GM12878 (cell line): ENCODE data around the gene HOXD9. TPM values are rescaled to one million over a fixed set of nuclear protein-coding genes. Genes with fewer than 3 reads are reported as not detected.

Source experiments
- ATAC-seq: fragments of 200-7000 bp; cut with Tn5 transposase; 3 replicates; pipeline ENCODE4 v1.9.1; 2020; ENCODE audit warnings: mild to moderate bottlenecking, moderate library complexity
- BruUV-seq: library from RNA; stranded (reverse); fragments of 400-500 nt; replicated peaks from 2 replicates; lab custom pipeline; 2021; lab: Mats Ljungman, UMichigan
- CTCF ChIA-PET: fragments of 300-600 bp; sonication (Branson Sonifier 250); formaldehyde crosslinking; extraction: SDS; loops from one replicate; lab custom pipeline; 2021; ENCODE audit warnings: inconsistent platforms; lab: Yijun Ruan, JAX
- POLR2A ChIA-PET: fragments of 350-600 bp; formaldehyde crosslinking; extraction: SDS; loops from one replicate; lab custom pipeline; 2021; ENCODE audit warnings: inconsistent platforms; lab: Charles Lee
- RAD21 ChIA-PET: fragments of 300-600 bp; sonication (Branson Sonifier 250); formaldehyde crosslinking; loops from one replicate; lab custom pipeline; 2023; ENCODE audit warnings: antibody characterized with exemption; ENCODE audit not compliant: unreplicated experiment; lab: Charles Lee
- SMC1A ChIA-PET: fragments of 300-600 bp; sonication (Branson Sonifier 250); formaldehyde crosslinking; loops from one replicate; lab custom pipeline; 2023; ENCODE audit not compliant: unreplicated experiment, uncharacterized antibody; lab: Charles Lee
- DNase-seq: peaks from one replicate; pipeline ENCODE4 v3.0.0-alpha.2; 2011; ENCODE audit warnings: low read depth, low spot score
- FAIRE-seq: peaks from 3 replicates; lab custom pipeline; 2011; peaks lifted over from hg19 to GRCh38; lab: Jason Lieb, UNC
- H2AFZ ChIP-seq: 2 replicates; pipeline ENCODE4 v1.6.0; 2011; ENCODE audit warnings: low read depth, low read length, control low read depth; ENCODE audit not compliant: control insufficient read depth
- H3K27ac ChIP-seq: 2 replicates; pipeline ENCODE4 v1.5.1; 2011; ENCODE audit warnings: control low read depth; ENCODE audit not compliant: control insufficient read depth, insufficient read depth
- H3K27me3 ChIP-seq, 2 experiments: replicated peaks in 1 of 2; 2 replicates each; pipeline versions ENCODE4 v1.6.0 to v1.6.1; 2011; ENCODE audit warnings: low read length in 1 of 2; ENCODE audit not compliant: control insufficient read depth in 2 of 2, insufficient read depth in 2 of 2
- H3K36me3 ChIP-seq, 2 experiments: 2 replicates each; pipeline ENCODE4 v1.5.1; 2011; ENCODE audit warnings: low read length in 1 of 2; ENCODE audit not compliant: control insufficient read depth in 2 of 2, insufficient read depth in 2 of 2
- H3K4me1 ChIP-seq: 2 replicates; pipeline ENCODE4 v1.6.1; 2011; ENCODE audit warnings: mild to moderate bottlenecking, low read length, moderate library complexity, mixed read lengths; ENCODE audit not compliant: control insufficient read depth, insufficient read depth
- H3K4me2 ChIP-seq: 2 replicates; pipeline ENCODE4 v1.6.0; 2011; ENCODE audit warnings: control low read depth; ENCODE audit not compliant: control insufficient read depth, insufficient read depth
- H3K4me3 ChIP-seq: fragments of 200-600 bp; sonication (generic); 2 replicates; pipeline ENCODE4 v1.5.1; 2016
- H3K79me2 ChIP-seq: 2 replicates; pipeline ENCODE4 v1.6.0; 2011; ENCODE audit warnings: low read length; ENCODE audit not compliant: control insufficient read depth, insufficient read depth
- H3K9ac ChIP-seq: 2 replicates; pipeline ENCODE4 v1.8.0; 2011; ENCODE audit warnings: low read length, control low read depth, mixed read lengths; ENCODE audit not compliant: control insufficient read depth, insufficient read depth
- H3K9me3 ChIP-seq: replicated peaks from 3 replicates; pipeline ENCODE4 v1.5.1; 2011; ENCODE audit warnings: mild to moderate bottlenecking, low read length; ENCODE audit not compliant: control insufficient read depth, insufficient read depth
- H4K20me1 ChIP-seq: 2 replicates; pipeline ENCODE4 v1.6.0; 2011; ENCODE audit not compliant: control insufficient read depth, insufficient read depth
- CREB1 ChIP-seq: IDR thresholded peaks from 2 replicates; pipeline ENCODE4 v1.6.1; 2012; ENCODE audit warnings: low read depth, mild to moderate bottlenecking, inconsistent platforms
- NFYA ChIP-seq: IDR thresholded peaks from 2 replicates; pipeline ENCODE4 v1.6.1; 2011; ENCODE audit warnings: low read depth, mild to moderate bottlenecking, low read length, improper control_type of control experiment, borderline replicate concordance
- RAD21 ChIP-seq: IDR thresholded peaks from 2 replicates; pipeline ENCODE4 v1.6.1; 2011; ENCODE audit warnings: mild to moderate bottlenecking, low read depth, low read length, moderate library complexity; ENCODE audit not compliant: insufficient read depth
- ZNF207 ChIP-seq: fragments of 450-650 bp; IDR thresholded peaks from 2 replicates; pipeline ENCODE4 v1.6.1; 2014; ENCODE audit warnings: antibody characterized with exemption, mild to moderate bottlenecking, borderline replicate concordance
- WGBS: methylation state at CpG from one replicate; pipeline ENCODE4 v1.1.6; 2016; ENCODE audit warnings: low lambda C conversion rate; ENCODE audit not compliant: insufficient replicate concordance, insufficient coverage; ENCODE audit errors: missing lambda C conversion rate; 5-methylcytosine and 5-hydroxymethylcytosine counted together
- in situ Hi-C: fragments of 300-500 bp; cut with MboI; formaldehyde crosslinking; loops from 9 replicates; pipeline ENCODE4 v1.14.3; 2018; ENCODE audit warnings: mixed read lengths
- intact Hi-C: fragments of 100-400 bp; cut with micrococcal nuclease; formaldehyde crosslinking; loops from one replicate; pipeline ENCODE4 v1.14.2; 2022; ENCODE audit not compliant: unreplicated experiment
- polyA plus RNA-seq, 11 experiments: library from polyadenylated mRNA; depleted of rRNA in 4 of 11; unstranded in 6 of 11; stranded (reverse) in 5 of 11; fragments of >200 nt; fragmentation: Nextera tagmentation in 4 of 11; fragmentation: Illumina TruSeq in 1 of 11; extraction: Ambion mirVana in 4 of 11; extraction: Trizol in 1 of 11; gene quantifications; 1 replicate in 1 of 11; 2 replicates in 10 of 11; pipeline versions ENCODE4 v1.2.1 to v1.2.3, GENCODE V29; 2011 to 2016; ENCODE audit warnings: inconsistent platforms in 2 of 11, missing spikeins in 2 of 11, low read depth in 1 of 11
- total RNA-seq, 4 experiments: library from RNA; depleted of rRNA in 3 of 4; stranded (reverse); fragments of >200 nt in 3 of 4; fragmentation: Illumina TruSeq in 1 of 4; extraction: Trizol in 1 of 4; gene quantifications; 2 replicates each; pipeline versions ENCODE4 v1.2.1 to v1.2.3, GENCODE V29; 2013 to 2021
- TF ChIP-seq, protein P1 (sequence below): IDR thresholded peaks from 2 replicates; pipeline ENCODE4 v1.6.1; 2012; ENCODE audit warnings: mild to moderate bottlenecking, low read depth, low read length
- TF ChIP-seq, protein P2 (sequence below): IDR thresholded peaks from 2 replicates; pipeline ENCODE4 v1.6.1; 2011; ENCODE audit warnings: low read depth, low read length, improper control_type of control experiment, borderline replicate concordance
- TF ChIP-seq, protein P3 (sequence below), 3 experiments: IDR thresholded peaks in 2 of 3; conservative IDR thresholded peaks in 1 of 3; 2 replicates each; pipeline ENCODE4 v1.5.1; 2011; ENCODE audit warnings: low read depth in 3 of 3, low read length in 3 of 3, mild to moderate bottlenecking in 3 of 3, control low read depth in 2 of 3, moderate library complexity in 2 of 3, inconsistent platforms in 1 of 3, mixed read lengths in 1 of 3; ENCODE audit not compliant: control insufficient read depth in 2 of 3, insufficient read depth in 1 of 3; ENCODE audit errors: extremely low read depth in 1 of 3
- TF ChIP-seq, protein P4 (sequence below): fragments of 450-650 bp; IDR thresholded peaks from 2 replicates; pipeline ENCODE4 v1.6.1; 2018; ENCODE audit warnings: borderline replicate concordance, mild to moderate bottlenecking; ENCODE audit not compliant: partially characterized antibody

The HOXD9 gene
- total and polyA plus RNA-seq, 10 of the 15 experiments (the other 5 are each of a cell fraction or from before 2014, with no cell fraction given), result not detected

DNA sequence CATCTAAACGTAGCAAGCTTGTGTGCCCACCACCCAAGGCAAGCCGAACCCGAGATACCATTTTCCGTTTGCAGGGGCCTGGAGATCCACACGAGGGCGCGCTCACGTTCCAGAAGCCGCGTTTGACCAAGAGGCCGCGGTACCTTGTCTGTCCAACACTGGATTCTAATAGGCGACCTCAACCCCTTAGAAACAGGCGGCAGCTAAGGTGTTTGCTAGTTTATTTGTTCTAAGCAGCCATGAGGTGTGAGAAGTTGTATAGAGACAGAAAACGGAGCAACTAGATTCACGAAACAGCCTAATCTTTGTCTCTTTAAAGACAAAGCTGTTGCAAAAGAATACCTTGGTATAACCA is 11.2 kb upstream of the HOXD9 start (continued):
- no peak for TF ChIP-seq NFYA
- TF ChIP-seq, protein P1, sequence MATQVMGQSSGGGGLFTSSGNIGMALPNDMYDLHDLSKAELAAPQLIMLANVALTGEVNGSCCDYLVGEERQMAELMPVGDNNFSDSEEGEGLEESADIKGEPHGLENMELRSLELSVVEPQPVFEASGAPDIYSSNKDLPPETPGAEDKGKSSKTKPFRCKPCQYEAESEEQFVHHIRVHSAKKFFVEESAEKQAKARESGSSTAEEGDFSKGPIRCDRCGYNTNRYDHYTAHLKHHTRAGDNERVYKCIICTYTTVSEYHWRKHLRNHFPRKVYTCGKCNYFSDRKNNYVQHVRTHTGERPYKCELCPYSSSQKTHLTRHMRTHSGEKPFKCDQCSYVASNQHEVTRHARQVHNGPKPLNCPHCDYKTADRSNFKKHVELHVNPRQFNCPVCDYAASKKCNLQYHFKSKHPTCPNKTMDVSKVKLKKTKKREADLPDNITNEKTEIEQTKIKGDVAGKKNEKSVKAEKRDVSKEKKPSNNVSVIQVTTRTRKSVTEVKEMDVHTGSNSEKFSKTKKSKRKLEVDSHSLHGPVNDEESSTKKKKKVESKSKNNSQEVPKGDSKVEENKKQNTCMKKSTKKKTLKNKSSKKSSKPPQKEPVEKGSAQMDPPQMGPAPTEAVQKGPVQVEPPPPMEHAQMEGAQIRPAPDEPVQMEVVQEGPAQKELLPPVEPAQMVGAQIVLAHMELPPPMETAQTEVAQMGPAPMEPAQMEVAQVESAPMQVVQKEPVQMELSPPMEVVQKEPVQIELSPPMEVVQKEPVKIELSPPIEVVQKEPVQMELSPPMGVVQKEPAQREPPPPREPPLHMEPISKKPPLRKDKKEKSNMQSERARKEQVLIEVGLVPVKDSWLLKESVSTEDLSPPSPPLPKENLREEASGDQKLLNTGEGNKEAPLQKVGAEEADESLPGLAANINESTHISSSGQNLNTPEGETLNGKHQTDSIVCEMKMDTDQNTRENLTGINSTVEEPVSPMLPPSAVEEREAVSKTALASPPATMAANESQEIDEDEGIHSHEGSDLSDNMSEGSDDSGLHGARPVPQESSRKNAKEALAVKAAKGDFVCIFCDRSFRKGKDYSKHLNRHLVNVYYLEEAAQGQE, result no peak
- no peak for TF ChIP-seq ZNF207
- TF ChIP-seq, protein P2, sequence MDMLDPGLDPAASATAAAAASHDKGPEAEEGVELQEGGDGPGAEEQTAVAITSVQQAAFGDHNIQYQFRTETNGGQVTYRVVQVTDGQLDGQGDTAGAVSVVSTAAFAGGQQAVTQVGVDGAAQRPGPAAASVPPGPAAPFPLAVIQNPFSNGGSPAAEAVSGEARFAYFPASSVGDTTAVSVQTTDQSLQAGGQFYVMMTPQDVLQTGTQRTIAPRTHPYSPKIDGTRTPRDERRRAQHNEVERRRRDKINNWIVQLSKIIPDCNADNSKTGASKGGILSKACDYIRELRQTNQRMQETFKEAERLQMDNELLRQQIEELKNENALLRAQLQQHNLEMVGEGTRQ, result no peak
- TF ChIP-seq RAD21, result 0 out of 2 replicates have a peak, but pooled peaks have one; percentile 24
- no peak for TF ChIP-seq CREB1

DNA sequence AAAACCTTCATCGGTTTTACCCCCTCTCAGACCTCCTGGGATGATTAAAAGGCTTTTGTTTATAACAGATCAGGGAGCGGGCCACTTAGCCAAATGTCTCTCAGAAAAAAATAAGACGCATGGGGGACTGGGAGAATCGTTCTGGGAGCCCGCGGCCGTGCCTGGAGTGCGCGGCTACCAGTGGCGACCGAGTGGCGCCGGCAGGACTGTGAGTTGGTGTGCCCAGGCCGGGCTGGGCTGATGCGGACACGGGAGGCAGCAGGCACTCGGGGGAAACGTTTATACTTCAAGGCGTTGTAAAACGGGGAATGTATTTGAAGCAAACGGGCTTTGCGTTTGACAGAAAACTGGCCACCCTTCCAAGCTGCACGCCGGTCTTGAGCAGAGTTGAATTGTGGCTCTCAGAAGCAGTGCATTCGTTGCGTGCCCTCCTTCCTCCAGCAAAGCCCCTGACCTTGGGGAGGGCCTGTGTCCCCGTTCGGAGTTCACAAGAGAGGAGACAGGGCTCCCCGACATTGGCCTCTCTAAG is 10.6 kb upstream of the HOXD9 start:
- H3K36me3 ChIP-seq, result no peaks in the 10 kb centered on the region
- CTCF ChIA-PET, result interaction anchor here (0.9 to 2.5 kb wide), 9 partner anchors 14 to 1054 kb away, joined by 3 to 12 read pairs (median 6); no protein-coding TSS in a partner anchor
- POLR2A ChIA-PET, result no interaction called here
- no TSS peak for BruUV-seq
- no peak overlapping the region for H3K27ac ChIP-seq
- SMC1A ChIA-PET, result interaction anchor here (1.0 kb wide), 1 partner anchor 540 kb away, joined by 3 read pairs; no protein-coding TSS in a partner anchor
- DNase-seq, result no peak
- RAD21 ChIA-PET, result no interaction called here
- no peak overlapping the region for H3K4me3 ChIP-seq
- 44% methylated on average over 26 of the region's 29 CpGs for WGBS
- H3K9me3 ChIP-seq, result peaks cover 3% of the 10 kb centered on the region; the same call in 1 of the 3 replicates
- FAIRE-seq, result no peak
- H3K4me1 ChIP-seq, result no peaks in the 10 kb centered on the region
- H3K27me3 ChIP-seq, result peaks cover 12 to 35% of the 10 kb centered on the region in 2 experiments
- no peak for ATAC-seq
- no peak overlapping the region for H2AFZ ChIP-seq
- H3K79me2 ChIP-seq, result no peaks in the 10 kb centered on the region
- intact Hi-C loops (no loop called here), in situ Hi-C loops (no loop called here)
- no peak overlapping the region for H3K4me2 ChIP-seq
- no peak overlapping the region for H3K9ac ChIP-seq
- H4K20me1 ChIP-seq, result no peaks in the 10 kb centered on the region
- TF ChIP-seq, protein P3, sequence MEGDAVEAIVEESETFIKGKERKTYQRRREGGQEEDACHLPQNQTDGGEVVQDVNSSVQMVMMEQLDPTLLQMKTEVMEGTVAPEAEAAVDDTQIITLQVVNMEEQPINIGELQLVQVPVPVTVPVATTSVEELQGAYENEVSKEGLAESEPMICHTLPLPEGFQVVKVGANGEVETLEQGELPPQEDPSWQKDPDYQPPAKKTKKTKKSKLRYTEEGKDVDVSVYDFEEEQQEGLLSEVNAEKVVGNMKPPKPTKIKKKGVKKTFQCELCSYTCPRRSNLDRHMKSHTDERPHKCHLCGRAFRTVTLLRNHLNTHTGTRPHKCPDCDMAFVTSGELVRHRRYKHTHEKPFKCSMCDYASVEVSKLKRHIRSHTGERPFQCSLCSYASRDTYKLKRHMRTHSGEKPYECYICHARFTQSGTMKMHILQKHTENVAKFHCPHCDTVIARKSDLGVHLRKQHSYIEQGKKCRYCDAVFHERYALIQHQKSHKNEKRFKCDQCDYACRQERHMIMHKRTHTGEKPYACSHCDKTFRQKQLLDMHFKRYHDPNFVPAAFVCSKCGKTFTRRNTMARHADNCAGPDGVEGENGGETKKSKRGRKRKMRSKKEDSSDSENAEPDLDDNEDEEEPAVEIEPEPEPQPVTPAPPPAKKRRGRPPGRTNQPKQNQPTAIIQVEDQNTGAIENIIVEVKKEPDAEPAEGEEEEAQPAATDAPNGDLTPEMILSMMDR (IDR thresholded peaks at IDR 0.05 in 2 of 3, conservative IDR thresholded peaks at IDR 0.05 in 1 of 3; ENCODE audit: control insufficient read depth in 2 of 3, extremely low read depth in 1 of 3, insufficient read depth in 1 of 3, low read depth in 3 of 3, low read length in 3 of 3), result no peak
- TF ChIP-seq, protein P4, sequence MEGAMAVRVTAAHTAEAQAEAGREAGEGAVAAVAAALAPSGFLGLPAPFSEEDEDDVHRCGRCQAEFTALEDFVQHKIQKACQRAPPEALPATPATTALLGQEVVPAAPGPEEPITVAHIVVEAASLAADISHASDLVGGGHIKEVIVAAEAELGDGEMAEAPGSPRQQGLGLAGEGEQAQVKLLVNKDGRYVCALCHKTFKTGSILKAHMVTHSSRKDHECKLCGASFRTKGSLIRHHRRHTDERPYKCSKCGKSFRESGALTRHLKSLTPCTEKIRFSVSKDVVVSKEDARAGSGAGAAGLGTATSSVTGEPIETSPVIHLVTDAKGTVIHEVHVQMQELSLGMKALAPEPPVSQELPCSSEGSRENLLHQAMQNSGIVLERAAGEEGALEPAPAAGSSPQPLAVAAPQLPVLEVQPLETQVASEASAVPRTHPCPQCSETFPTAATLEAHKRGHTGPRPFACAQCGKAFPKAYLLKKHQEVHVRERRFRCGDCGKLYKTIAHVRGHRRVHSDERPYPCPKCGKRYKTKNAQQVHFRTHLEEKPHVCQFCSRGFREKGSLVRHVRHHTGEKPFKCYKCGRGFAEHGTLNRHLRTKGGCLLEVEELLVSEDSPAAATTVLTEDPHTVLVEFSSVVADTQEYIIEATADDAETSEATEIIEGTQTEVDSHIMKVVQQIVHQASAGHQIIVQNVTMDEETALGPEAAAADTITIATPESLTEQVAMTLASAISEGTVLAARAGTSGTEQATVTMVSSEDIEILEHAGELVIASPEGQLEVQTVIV, result no peak
